NCI-H1417 treated with DMSO at 0.1 percent for 48 hours (cell line): Measurements from ENCODE around the gene EXTL1.
"Not testable (repeated sequence)": the region's sequence is repeated elsewhere in the genome, so short reads cannot be mapped to it uniquely, and the experiment has no call there.

Source experiments
- DNase-seq: peaks from one replicate; lab custom pipeline; 2025; lab: John Stamatoyannopoulos, UW

The EXTL1 gene, protein sequence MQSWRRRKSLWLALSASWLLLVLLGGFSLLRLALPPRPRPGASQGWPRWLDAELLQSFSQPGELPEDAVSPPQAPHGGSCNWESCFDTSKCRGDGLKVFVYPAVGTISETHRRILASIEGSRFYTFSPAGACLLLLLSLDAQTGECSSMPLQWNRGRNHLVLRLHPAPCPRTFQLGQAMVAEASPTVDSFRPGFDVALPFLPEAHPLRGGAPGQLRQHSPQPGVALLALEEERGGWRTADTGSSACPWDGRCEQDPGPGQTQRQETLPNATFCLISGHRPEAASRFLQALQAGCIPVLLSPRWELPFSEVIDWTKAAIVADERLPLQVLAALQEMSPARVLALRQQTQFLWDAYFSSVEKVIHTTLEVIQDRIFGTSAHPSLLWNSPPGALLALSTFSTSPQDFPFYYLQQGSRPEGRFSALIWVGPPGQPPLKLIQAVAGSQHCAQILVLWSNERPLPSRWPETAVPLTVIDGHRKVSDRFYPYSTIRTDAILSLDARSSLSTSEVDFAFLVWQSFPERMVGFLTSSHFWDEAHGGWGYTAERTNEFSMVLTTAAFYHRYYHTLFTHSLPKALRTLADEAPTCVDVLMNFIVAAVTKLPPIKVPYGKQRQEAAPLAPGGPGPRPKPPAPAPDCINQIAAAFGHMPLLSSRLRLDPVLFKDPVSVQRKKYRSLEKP

GRCh38 chr1:26021647-26022403 is at the start of gene EXTL1:
TSS of gene EXTL1 (plus strand) at chr1:26021775. CDS start at chr1:26022647, 872 bp downstream.
- no peak for DNase-seq

DNA sequence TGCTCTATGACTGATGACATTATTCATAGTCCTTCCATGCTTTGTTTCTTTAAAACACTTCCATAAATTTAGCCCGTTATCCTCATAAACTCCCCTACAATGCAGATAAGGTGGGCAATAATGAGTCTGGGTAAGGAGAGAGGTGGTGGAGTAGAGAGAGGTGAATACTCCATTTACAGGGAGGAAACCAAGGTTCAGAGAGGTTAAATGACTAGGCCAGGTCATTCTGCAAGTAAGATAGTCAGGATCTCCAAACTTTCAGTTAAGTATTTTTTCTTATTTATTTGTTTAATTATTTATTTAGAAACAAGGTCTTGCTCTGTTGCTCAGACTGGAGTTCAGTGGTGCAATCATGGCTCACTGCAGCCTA is 49.8 kb upstream of the EXTL1 start:
- no peak for DNase-seq

DNA sequence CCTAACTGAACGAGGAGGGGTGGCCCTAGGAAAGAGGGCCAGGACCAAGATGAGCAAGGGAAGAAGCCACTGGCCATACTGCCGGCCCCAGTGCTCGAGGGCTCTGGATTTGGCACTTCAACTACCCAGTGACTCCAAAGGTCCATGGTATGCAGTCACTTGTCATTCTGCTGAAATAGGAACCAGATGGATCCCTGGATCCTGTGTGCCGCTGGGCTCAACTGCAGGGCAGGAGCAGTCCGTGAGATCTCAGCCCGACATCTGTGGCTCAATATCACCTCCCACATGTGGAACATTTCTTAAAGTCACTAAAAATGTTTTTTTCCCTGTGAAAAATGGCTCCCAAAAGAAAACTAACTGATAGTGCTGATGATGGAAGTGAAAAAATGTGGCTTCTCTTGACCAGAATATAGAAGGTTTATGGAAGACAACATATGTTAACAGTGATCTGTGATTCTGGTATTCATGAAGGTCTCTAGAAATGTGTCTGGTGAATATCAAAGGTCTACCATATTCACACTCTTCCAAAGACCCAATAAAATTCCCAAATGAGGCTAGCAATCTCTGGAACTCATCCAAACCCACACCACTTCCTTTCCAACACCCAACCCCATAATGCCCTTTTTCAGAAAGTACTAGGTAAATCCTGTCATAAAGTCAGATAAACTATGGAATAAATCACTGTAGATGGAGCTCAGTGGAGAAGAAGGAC is 47.8 kb upstream of the EXTL1 start:
- no peak for DNase-seq

DNA sequence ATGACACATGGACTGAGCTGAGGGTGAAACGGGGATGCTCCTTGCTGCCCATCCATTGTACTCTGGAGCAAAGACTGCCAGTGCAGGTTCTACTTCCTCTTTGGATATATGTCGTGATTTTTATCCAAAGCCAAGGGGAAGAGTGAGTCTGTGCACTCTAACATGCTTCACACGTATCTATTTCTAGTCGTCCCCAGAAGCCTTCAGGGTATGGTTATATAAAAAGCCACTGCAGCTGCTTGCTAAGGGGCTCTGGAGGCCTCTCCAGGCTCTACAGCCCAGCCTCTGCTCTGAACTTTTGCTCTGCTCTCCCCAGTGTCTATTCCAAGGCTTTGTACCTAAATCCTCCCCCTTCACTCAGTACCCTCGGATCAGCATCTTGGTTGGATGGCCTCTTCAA is 43.8 kb upstream of the EXTL1 start:
- DNase-seq, result no peak

DNA sequence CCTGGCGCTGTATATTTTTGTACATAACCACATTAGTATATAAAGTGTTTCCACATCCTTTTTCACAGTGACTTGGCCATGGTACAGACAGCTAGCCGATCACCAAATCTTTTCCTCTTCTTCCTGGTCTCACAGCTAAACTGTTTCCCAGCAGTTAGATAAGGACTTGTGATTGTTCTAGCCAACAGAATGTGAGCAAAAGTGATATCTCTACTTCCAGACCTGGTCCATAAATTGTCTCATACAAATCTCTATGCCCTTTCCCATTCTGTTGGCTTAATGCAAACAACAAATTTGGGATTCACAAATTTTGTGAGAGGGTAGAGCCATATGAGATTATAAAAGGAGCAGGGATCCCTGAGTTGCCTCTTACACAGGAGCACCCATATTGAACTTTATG is 43.2 kb upstream of the EXTL1 start:
- DNase-seq, result no peak

DNA sequence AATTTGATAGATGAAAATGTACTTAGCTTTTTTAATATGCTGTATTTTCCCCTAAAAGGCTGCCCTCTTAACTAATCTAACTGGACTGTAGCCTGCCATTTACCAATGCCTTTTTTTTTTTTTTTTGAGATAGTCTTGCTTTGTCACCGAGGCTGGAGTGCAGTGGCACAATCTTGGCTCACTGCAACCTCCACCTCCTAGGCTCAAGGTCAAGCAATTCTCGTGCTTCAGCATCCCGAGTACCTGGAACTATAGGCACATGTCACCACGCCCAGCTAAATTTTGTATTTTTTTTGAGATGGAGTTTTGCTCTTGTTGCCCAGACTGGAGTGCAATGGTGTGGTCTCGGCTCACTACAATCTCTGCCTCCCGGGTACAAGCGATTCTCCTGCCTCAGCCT is 42.4 kb upstream of the EXTL1 start:
- DNase-seq, result no peak

- DNase-seq, result no peak
Measured at GRCh38 chr1:25985171-25985570, 36.4 kb upstream of the EXTL1 start.

DNA sequence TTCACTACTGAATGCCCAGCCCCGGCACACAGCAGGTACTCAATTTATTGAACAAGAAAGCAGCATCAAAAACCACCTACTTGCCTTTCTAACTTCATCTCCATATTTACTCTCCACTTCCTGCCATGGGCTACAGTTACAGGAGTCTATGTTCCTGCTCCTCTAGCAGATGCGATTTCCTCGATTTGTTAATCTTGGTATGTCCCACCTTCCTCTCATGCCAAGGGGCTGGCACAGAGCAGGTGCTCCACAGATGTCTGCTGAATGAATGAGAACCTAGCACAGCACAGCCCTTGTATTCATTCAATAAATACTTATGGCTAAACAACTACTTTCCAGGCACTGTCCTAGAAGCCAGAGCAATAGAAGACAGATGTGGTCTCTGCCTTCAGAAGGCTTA is 35.9 kb upstream of the EXTL1 start:
- no peak for DNase-seq

GRCh38 chr1:25986773-25987172 is 34.8 kb upstream of the EXTL1 start:
- DNase-seq, result not testable (repeated sequence)

GRCh38 chr1:25987951-25988350 is 33.6 kb upstream of the EXTL1 start:
- DNase-seq, result no peak

DNA sequence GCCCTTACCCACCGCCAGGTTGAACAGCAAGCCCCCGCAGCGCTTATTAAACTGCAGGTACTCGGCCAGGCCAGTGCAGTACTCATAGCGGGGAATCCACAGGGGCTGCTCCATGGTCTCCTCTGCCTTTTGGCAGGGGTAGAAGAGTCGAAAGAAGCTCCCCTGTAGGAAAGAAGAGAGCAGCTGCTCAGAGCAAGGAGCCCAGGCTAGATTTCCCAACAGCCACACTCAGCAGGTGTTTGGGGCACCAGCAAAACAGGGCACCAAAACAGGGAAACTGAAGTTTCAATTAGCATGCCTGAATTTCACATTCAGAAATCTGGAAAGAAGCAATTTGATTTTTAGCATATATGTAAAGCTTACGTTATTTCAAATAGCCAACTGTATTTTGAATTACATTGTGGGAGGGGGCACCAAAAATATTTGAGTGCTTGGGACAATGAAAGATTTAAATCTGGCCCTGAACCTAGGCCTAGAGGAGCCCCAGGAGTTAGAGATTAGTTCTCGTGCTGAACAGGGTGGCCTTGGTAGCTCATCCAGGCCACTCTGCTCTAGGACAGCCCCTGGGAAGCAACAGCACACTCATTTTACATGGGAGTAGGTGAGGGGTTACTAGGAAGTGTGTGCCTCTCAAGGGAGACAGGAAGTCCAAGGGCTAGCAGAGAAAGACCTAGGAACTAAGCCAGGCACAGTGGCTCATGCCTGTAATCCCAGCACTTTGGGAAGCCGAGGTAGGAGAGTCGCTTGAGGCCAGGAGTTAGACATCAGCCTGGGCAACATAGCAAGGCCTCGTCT is 31.9 kb upstream of the EXTL1 start:
- no peak for DNase-seq

DNA sequence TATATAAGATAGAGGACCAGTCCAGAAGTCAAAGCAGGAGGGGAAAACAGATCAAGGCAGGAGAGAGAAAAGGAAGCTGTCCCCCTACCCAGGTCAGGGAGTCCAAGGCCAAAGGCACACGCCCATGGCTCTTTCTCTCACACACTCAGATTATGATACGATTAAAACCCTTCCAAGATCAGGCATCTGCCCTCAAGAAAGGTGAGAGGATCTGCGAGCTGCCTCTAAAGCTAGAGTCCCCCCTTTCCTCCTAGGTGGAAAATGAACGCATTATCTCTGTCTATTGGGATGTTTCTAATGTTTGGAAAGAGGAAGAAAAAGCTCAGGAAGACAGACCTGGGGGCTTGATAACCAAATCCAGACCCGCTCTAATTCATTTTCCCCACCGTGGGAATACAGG is 31.3 kb upstream of the EXTL1 start:
- DNase-seq, result no peak

DNA sequence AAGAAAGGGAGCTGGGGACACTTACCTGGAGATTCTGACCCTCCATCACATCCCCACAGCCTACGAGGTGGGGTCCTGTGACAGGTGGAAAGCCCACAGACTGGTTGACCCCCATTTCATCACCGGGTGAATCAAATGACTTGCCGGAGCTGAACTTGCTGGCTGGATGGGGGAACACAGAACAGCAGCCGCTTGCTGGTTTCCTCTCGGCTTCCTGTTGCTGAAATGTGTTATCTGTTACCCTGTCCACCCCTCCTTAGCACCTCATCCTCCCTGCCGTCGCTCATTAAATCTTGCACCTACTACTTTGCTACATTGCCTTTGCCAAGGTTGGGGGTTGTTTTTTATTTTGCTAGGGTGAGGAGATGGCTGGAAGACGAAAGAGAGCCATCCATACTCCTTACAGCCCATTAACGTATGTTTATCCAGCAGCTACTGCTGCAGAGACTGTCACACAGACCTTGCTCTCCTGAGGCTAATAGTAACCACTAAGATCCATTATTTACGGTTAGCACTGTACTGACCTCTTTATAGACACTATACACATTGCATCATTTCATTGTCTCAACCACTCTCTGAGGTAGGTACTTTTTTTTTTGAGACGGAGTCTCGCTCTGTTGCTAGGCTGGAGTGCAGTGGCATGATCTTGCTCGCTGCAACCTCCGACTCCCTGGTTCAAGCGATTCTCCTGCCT is 30.7 kb upstream of the EXTL1 start:
- no peak for DNase-seq

- DNase-seq, result no peak
Measured at GRCh38 chr1:25991937-25992688, 29.5 kb upstream of the EXTL1 start.

- DNase-seq, result no peak
Measured at GRCh38 chr1:25992689-25993171, 28.8 kb upstream of the EXTL1 start.

GRCh38 chr1:25993197-25993951 is 28.2 kb upstream of the EXTL1 start:
- no peak for DNase-seq

DNA sequence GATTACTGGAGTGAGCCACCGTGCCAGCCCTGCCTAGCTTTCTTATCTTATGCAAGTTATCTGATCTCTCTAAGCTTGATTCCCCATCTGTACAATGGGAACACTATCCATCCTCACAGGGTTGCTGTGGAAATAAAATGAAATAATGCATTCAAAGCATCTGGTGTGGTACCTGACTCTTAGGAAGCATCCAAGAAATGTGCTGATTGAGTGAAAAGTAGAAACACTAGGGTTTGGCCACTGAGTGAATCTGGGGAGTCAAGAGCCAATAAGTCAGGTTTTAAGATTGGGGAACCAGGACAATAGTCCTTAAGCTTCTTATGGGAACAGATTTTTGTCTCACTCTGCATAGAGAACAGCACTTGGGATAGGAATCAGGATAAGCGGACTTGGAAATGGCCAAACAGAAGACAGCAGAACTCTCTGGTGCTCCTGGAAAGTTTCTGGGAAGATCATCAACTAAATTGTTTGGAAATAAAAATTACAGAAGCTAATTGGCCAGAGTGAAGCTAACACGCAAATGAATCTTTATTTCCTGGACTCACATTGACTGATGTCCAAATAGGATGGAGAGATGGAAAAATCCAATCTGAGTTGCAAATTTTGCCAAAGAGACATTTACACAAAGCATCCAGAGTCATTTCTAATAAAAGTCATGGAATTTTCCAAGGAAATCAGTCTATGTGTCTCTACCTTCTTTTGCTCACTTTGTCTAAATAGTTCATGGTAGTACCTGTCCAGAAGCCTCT is 27.0 kb upstream of the EXTL1 start:
- DNase-seq, result no peak
